NCI-H1694 (cell line): ENCODE results near the gene SECISBP2.
A peak's percentile ranks its signal among the peaks of the same experiment; 100 is the strongest.
"Not testable (repeated sequence)": the region's sequence is repeated elsewhere in the genome, so short reads cannot be mapped to it uniquely, and the experiment has no call there.

Experiments
- DNase-seq: peaks from one replicate; lab custom pipeline; 2025; lab: John Stamatoyannopoulos, UW

The SECISBP2 gene

DNA sequence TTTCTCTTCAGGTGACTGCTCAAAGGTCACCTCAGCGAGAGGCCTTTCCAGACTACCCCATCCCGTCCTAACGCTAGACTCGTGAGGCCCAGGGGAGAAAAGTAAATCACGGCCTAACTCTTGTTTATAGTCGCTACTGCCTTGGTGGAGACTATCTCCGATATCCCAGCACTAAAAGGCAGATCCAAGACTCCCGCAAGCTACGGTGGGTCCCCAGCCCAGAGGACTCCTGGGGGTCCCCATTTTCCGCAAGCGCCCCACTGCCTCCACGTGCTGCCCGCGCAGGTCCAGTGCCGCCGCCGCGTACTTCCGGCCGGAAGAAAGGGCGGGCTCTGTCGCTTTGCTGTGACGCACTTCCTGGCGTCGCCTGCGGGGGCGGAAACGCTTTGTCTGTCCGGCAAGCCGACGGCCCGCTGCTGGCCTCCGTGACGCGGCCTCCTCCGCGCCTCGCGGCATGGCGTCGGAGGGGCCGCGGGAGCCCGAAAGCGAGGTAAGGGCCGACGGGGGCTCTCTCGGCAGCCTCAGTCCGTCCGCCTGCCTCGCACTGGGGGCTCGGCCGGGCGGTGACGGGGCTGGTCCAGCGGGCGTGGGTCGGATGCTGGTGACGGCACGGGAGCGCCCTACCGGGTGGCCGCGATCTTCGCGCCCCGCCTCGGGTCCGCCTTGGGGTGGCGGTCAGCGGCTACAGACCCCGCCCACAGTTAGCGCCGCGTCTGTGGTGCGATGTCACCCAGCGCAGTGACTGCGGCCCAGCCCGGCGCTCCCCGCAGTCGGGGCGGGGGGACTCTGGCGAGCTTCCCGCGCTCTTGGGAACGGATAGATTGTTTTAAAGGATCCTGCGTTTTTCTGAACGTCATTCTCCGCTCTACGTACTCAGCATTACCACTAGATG, at the start of gene SECISBP2:
SECISBP2 (plus strand) TSS at position 378 of the 892 bp plus-strand sequence; CDS start at position 455, 77 bp downstream.
- DNase-seq: peak; percentile 91

- DNase-seq: no peak
These were observed 44.6 kb upstream of the SECISBP2 start for GRCh38 chr9:89273528-89274279.

- DNase-seq: no peak
These were observed 43.5 kb upstream of the SECISBP2 start for GRCh38 chr9:89274838-89275237.

DNA sequence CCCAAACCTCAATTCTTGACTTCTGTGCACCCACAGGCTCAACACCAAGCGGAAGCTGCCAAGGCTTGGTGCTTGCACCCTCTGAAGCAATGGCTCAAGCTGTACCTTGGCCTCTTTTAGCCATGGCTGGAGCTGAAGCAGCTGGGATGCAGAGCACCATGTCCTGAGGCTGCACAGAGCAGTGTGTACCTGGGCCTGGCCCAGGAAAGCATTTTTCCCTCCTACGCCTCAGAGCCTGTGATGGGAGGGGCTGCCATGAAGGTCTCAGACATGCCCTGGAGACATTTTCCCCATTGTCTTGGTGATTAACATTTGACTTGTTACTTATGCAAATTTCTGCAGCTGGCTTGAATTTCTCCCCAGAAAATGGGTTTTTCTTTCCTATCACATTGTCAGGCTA, 42.3 kb upstream of the SECISBP2 start:
- not testable (repeated sequence) for DNase-seq

DNA sequence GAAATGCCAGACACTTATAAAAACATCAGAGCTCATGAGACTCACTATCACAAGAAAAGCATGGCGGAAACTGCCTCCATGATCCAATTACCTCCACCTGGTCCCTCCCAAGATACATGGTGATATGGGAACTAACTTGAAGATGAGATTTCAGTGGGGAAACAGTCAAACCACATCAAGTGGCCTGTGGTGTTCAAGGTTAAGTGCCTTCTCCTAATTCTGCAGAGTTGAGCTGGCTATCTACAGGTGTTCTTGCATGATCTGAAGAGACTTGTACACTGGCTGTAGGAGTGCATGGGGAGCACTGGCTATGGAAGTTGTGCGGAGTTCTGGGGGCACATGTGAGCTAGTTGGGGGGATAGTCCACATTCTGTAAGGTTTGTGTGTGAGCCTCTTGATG, 41.3 kb upstream of the SECISBP2 start:
- DNase-seq: no peak

DNA sequence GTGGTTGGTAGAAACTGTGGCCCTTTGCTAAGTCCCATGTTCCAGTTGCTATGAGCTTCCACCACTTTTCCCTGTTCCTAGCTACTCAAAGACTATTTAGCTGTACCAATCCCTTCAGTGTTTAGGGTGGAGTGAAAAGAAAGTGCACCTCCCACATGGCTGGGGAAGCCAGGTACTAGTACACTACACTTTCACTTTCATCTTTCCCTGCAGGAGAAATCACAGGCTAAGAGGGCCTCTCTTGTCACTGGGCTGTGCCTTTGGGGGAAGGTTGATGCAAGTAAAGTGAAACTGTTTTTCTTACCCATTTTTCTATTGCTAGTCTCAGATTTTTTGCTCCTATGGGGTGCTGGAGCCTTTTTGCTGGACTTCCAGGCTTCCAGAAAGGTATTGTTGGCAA, 40.8 kb upstream of the SECISBP2 start:
- no peak for DNase-seq

- DNase-seq: no peak
These were observed 39.7 kb upstream of the SECISBP2 start for GRCh38 chr9:89278551-89278950.

DNA sequence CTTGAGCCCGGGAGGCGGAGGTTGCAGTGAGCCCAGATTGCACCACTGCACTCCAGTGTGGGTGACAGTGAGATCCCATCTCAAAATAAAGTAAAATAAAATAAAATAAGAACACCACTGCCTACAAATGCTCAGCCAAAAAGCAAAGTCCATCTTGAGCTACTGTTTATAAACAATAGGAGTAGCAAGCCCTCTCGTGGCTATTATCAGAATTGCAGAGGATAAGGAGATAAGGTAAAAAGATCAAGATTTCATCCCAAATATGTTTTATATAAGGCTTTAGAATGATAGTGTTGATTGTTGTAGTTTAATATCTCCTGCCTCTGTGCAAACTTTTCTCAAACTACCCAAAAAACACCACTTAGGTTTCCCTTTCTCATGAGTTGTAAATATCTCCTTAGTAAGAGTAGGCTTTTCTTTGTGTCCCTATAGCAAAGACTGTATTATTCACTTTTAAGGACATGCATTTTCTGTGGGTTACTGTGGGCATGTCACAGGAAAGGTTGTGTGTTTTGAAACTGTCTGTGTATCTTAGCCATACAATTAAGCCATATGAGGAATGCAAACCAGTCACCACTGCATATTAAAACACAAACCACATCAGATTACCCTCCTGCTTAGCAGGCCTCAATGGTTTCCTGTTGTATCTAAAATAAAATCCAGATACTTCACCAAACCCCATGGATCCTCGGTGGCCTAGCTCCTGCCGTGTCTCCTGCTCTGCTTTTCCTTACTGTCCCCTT, 39.1 kb upstream of the SECISBP2 start:
- peak; percentile 61 for DNase-seq

- no peak for DNase-seq
These were observed 37.2 kb upstream of the SECISBP2 start for GRCh38 chr9:89281106-89281505.

GRCh38 chr9:89282248-89282968, 35.9 kb upstream of the SECISBP2 start:
- DNase-seq: not testable (repeated sequence)

DNA sequence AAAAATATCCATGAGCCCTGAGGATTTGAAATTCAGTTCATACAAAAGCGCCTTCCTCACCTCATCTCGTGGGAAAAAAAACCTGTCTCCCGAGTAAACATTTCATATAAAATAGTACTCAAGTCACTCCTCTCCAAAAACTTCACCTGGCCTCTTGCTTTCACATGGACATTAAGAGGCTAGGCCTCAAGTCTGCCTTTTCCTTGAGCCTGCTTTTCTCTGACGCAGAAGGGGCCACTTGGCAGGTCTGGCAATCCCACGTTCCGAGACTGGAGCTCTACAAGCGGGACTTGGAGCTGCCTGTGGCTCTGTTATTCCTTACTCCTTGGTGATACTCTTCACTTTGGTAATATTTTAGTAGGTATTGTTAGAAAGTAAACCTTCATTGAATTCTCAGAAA, 34.2 kb upstream of the SECISBP2 start:
- DNase-seq: no peak

- no peak for DNase-seq
These were observed 26.6 kb upstream of the SECISBP2 start for GRCh38 chr9:89291741-89292140.

- no peak for DNase-seq
These were observed 25.3 kb upstream of the SECISBP2 start for GRCh38 chr9:89293014-89293413.

- DNase-seq: no peak
These were observed 22.9 kb upstream of the SECISBP2 start for GRCh38 chr9:89295400-89295799.

- not testable (repeated sequence) for DNase-seq
These were observed 16.3 kb upstream of the SECISBP2 start for GRCh38 chr9:89301996-89302395.

GRCh38 chr9:89304020-89304833, 14.1 kb upstream of the SECISBP2 start:
- DNase-seq: no peak

- DNase-seq: no peak
These were observed 13.5 kb upstream of the SECISBP2 start for GRCh38 chr9:89304834-89305188.

- no peak for DNase-seq
These were observed 12.4 kb upstream of the SECISBP2 start for GRCh38 chr9:89305868-89306267.

- DNase-seq: no peak
These were observed 9.1 kb upstream of the SECISBP2 start for GRCh38 chr9:89309166-89309565.

DNA sequence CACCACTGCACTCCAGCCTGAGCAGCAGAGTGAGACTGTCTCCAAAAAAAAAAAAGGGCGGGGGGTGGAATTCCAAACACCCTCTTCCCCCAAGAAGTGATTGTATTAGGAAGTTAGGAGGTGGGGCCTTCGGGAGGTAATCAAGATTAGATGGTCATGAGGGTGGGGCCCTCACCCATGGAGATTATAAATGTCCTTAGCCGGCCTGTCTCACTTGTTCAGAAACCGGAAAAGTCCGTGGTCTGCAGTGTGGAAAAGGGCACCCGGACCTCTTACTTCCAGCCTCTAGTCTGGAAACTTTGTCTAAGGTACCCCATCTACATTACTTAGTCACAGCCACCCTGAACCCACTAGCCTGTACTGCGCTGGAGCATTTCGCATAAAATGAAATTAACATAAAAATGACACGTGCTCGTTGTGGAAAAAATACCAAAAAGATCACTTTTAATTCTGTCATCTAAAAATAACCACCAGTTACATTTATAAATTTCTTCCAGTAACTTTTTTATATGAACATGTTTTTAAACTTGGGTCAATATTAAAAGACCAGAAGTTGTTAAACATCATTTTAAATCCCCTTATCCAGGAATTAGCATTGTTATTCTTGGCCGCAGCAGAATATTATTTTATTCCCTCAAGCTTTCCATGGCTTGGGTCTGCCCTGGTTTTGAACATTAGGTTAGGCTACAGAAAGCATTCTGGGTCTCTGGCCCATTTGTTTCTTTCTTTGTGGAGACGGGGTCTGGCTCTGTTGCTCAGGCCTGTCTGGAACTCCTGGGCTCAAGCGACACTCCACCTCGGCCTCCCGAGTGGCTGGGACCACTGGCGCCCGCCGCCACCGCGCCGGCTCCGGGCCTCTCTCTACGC, 8.5 kb upstream of the SECISBP2 start:
- no peak for DNase-seq
